Upper lobe of left lung (tissue), 4 donors: ENCODE measurements around the gene POLD2.

Experiments
- CTCF ChIP-seq, 6 experiments: fragments of 450-650 bp in 4 of 6; fragments of 200-600 bp in 2 of 6; sonication (generic) in 2 of 6; IDR thresholded peaks; one replicate each; pipeline ENCODE4 v1.5.1; 2016 to 2019; ENCODE audit warnings: antibody characterized with exemption in 6 of 6
- POLR2AphosphoS5 ChIP-seq, 2 donors: sonication (generic); formaldehyde crosslinking; IDR thresholded peaks; one replicate each; pipeline ENCODE4 v1.5.1; 2017; ENCODE audit warnings: antibody characterized with exemption in 2 of 2

DNA sequence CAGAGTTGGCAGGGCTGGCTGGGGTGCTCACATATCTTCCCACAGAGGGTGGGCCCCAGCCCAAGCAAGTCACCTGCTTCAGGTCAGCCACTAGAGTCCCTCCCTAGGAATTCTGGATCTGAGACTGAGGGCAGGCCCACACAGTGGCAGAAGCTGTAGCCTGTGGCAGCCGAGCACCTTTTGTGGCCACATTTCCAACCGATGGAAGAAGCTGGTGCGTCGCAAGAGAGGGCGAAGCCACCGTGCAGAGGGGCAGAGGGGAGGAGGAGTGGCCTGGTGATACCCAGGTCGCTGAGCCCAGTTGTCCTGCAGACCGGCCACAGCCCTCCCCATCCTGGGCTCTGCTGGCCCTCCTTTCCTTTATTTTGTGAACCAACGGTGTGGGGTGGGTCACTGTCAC is 46.3 kb downstream of the POLD2 start:
- no peak for TF ChIP-seq POLR2AphosphoS5 (IDR thresholded peaks at IDR 0.05)
- TF ChIP-seq CTCF (IDR thresholded peaks at IDR 0.05), result no peak
